Ovary (tissue), 3 donors: ENCODE measurements around the gene POLR1G.

ENCODE experiments used
- CTCF ChIP-seq, 3 donors: fragments of 450-650 bp in 2 of 3; fragments of 200-600 bp in 1 of 3; IDR thresholded peaks; one replicate each; pipeline versions ENCODE4 v1.5.1 to v1.8.0; 2016 to 2022; ENCODE audit warnings: antibody characterized with exemption in 3 of 3, mild to moderate bottlenecking in 1 of 3
- POLR2A ChIP-seq: fragments of 450-650 bp; IDR thresholded peaks from one replicate; pipeline ENCODE4 v1.6.1; 2017; ENCODE audit warnings: antibody characterized with exemption, mild to moderate bottlenecking, moderate library complexity
- donor health status: DM: no; HTN: no; CAD: no.

DNA sequence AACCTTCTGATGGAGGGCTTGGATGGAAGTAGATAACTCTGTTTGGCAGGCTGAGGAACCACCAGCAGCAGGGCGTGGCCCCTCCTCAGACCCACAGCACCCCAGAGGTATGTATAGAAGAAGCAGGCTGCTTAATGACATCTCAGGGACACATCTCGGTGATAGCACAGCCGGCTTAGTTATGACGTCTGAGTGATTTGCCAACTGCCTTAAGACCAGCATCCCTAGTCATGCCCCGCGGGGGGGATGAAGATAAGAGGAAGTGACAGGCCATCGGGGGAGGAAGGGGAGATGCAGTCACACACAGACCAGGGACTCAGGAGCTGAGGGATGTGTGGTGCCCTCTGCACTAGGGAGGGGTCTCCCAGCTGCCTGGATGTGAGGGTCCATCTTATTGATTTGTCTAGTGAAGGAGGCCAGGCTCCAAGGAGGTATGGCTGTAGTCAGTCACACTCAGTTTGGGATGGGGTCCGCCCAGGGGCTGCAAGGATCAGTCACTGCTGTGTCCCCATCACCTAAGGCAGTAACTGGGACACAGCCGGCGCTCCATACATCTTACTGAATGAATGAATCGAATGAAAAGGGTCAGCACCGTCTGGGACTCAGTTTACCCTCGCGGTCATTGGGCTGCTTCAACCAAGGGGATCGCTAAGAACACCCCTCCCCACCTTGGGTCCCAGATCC lies 36.5 kb downstream of the POLR1G start:
- TF ChIP-seq CTCF (IDR thresholded peaks at IDR 0.05) (no peak), POLR2A (no peak)
